ENCODE measurements around the gene TMEM259.

The TMEM259 gene

GRCh38 chr19:986083-986482 is 34.8 kb downstream of the TMEM259 start:
- DNase-seq (ENCODE audit: low spot score), result no peak

DNA sequence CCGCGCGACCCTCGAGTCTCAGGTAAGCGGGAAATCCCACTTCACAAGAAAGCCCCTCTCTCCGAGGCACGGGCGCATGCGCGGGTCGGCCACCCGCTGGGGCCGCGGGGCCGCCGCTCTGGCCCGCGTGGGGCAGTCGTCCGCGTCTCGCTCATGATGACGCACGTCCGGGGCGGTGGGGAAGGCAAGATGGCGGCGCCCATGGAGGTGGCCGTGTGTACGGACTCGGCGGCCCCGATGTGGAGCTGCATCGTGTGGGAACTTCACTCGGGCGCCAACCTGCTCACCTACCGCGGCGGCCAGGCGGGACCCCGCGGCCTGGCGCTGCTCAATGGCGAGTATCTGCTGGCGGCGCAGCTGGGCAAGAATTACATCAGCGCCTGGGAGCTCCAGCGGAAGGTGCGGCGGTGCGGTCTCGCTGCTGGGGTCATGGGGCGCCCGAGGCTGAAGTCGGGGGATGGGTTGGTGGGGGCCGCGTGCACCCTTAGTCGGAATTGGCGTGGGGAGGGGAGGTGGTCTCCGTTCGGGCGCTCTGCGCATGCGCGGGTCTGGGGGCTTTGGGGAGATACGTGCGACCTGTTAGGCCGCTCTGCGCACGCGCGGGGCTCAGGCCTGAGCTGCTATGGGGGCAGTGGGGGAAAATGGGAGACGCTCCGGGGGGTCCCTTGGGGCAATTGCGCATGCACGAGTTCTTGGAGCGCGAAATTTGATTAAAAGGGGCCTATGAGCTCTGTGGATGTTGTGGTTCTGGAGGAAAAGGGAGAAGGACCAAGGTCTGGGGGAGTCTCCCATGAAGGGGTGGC is 36.6 kb downstream of the TMEM259 start, which contains the start of gene WDR18:
Gene WDR18, plus strand, starts transcription at position 181 of the 803 bp plus-strand sequence. Its CDS starts 9 bp downstream, at position 190.
- DNase-seq (ENCODE audit: low spot score), result peak; percentile 89

DNA sequence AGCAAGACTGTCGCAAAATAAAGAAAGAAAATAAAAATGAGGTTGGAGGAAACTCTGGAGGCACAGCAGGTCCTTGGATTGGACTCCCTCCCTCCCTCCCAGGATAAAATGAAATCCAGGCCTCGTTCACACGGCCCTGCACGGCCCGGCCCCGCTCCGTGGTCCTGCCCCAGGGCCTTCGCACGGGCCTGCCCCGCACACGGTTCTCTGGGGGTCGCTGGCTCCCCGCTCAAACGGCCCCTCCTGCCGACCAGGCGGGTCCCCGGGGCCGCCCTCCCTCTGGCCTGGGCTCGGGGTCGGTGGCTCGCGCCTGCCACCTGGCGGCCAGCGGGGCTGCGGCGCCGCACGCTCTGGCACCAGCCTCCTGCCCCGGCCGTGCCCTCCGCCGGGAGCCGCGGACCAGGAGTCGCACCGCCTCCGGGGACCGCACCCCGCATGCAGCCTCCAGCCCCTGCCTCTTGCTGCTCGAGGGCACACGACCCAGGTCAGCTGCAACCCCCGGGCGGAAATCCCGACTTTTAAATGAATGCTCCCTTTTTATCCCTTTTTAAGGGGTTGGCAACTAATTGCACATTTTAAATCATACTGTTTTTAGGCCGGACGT is 38.3 kb downstream of the TMEM259 start:
- peak; percentile 71 for DNase-seq (ENCODE audit: low spot score)

DNA sequence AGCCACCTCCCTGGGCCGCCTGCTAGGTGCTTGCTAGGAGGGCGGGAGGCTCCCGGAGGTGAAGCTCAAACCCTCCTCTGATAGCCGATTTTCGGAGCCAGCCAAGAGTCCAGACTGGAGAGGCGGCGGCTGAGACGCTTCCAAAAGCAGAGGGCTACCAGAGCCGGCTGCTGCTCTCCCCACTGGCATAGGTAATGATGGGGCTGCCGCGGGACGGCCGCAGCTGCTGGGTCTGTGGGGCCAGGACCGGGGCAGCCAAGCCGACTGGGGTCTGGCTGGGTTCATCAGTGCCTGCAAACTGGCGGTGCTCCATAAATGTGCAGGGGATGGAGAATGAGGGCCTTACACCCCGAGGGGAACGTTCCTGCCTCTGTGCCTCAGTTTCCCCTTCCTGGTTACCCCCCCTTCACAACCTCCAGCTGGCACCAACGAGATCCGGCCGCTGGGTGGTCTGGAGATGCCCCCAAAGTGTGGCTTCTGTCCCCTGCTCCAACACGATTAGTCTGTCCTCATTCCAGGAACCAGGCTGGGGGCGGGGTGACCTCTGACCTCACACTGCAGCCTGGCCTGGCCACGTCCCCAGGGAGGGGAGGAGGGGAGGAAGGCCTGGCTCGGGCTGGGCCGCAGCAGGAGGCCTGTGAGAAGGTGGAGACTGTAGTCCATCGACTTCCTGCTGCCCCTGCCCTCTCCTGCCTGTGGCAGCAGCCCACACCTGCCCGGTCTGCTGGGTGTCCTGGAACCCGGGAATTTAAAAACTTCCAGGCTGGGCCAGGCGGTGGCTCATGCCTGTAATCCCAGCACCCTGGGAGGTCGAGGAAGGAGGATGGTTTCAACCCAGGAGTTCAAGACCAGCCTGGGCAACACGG is 40.6 kb downstream of the TMEM259 start:
- DNase-seq (ENCODE audit: low spot score), result no peak

- no peak for DNase-seq (ENCODE audit: low spot score)
Observed at GRCh38 chr19:979318-979741, 41.6 kb downstream of the TMEM259 start.

DNA sequence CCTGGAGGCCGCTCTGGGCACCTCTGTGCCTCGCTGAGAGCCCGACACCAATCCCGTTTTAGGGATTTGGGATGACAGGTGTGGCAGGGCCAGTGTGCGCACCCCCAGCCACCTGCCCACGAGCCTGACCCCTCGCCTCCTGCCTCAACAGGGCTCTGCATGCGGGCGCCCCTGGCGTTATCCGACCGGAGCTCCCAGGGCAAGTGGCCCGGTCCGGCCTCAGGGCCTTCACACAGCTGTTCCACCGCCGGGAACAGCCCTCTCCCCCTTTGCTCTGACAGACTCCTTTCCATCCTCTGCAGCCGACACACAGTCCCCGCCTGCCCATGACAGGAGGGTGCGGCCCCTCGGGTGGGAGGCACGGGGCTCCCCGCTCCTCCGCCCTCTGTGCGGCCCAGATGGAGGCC is 43.9 kb downstream of the TMEM259 start:
- DNase-seq (ENCODE audit: low spot score), result no peak

DNA sequence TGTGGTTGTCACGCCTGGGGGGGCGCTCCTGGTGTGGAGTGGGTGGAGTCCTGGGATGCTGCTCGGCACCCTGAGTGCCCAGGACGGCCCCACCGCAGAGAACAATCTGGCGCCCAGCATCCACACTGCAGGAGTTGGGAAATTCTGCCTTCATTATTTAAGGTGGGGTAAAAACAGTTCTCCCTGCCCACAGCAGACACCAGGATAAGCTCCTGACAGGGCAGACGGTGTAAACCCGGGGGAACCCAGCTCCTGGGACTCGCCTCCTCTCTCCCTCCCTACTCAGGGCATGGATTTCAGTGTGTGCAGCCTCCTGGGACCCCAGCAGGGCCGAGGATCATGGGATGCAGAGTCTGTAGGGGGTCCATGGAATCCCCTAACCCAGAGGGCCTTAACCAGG is 44.4 kb downstream of the TMEM259 start:
- DNase-seq (ENCODE audit: low spot score), result no peak

GRCh38 chr19:974564-975257 is 46.2 kb downstream of the TMEM259 start:
- DNase-seq (ENCODE audit: low spot score), result no peak

GRCh38 chr19:973726-974563 is 47.0 kb downstream of the TMEM259 start:
- no peak for DNase-seq (ENCODE audit: low spot score)

DNA sequence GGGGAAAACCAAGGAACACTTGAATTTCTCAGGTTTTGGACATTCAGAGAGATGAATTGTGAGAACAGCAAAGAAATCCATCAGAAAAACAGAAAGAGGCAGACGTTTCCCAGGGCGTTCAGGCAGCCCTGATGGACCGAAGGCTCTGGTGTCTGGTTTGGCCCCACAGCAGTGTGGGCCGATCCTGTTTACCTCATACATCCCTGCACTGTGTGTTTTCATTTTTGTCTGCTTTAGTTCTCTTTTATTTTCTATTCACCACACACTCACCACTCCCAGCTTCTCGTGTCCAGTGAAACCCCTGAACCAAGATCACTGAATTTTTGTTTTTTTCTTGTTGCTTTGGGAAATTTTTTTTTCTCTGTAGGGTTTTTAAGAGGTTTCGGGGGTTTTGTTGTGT is 48.6 kb downstream of the TMEM259 start:
- DNase-seq (ENCODE audit: low spot score), result no peak

- DNase-seq (ENCODE audit: low spot score), result no peak
Observed at GRCh38 chr19:971795-972194, 49.1 kb downstream of the TMEM259 start.

DNA sequence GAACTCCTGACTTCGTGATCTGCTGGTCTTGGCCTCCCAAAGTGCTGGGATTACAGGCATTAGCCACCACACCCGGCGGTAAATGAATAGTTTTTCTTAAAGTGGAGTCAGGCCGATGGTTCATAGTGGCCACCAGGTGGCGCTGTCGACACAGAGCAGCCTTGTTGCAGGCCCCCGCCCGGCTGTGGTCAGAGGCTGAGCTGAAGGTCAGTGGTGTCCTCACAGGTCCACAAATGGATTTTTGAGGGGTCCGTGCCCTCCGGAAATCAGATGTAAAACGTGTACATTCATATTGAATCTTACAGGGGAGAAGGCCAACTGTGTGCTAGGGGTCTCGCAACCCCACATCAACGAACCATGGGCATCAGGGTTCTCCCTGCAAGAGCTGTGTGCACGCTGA is 50.2 kb downstream of the TMEM259 start:
- DNase-seq (ENCODE audit: low spot score), result no peak

DNA sequence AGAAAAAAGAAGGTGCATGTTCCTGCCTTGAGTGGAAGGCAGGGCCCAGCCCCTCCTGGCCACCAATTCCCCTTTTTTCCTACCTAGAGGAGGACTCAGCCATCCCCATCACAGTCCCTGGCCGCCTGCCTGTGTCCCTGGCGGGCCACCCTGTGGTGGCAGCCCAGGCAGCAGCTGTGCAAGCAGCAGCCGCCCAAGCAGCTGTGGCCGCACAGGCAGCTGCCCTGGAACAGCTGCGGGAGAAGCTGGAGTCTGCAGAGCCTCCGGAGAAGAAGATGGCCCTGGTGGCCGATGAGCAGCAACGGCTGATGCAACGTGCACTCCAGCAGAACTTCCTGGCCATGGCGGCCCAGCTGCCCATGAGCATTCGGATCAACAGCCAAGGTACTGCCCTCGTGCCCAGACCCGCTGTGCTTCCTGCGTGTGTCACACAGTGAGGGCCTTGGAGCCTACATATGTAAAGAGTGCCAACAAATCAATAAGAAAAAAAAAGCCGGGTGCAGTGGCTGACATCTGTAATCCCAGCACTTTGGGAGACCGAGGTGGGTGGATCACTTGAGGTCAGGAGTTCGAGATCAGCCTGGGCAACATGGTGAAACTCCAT is 54.3 kb downstream of the TMEM259 start:
- no peak for DNase-seq (ENCODE audit: low spot score)

DNA sequence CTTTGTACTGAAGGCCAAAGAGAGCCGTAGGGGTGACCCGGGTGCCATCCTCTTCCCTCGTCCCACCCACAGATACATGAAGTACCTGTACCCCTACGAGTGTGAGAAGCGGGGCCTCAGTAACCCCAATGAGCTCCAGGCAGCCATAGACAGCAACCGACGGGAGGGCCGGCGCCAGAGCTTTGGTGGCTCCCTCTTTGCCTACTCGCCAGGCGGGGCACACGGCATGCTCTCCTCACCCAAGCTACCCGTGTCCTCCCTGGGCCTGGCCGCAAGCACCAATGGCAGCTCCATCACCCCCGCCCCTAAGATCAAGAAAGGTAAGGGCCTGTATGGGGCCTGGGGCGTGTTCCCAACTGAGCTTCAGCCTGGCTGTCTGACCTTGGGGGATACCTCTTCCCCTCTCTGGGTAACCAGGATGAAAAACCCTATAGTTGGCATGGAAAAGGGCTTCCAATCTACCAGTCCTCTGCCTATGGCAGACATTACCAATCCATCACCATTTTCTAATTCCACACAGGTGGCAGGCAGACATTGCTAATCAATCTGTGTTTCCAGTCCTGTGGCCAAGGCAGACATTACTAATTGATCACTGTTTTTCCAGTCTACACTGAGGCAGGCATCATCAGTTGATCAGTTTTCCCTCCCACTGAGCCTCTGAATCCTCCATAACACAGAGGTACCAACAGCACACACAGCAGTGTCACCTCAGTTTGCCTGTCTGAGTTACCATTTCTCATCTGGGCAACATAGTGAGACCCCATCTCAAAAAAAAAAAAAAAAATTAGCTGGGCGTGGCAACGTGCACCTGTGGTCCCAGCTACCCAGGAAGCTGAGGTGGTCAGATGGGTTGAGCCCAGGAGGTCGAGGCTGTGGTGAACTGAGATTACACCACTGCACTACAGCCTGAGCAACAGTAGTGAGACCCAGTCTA is 55.9 kb downstream of the TMEM259 start:
- DNase-seq (ENCODE audit: low spot score), result no peak

DNA sequence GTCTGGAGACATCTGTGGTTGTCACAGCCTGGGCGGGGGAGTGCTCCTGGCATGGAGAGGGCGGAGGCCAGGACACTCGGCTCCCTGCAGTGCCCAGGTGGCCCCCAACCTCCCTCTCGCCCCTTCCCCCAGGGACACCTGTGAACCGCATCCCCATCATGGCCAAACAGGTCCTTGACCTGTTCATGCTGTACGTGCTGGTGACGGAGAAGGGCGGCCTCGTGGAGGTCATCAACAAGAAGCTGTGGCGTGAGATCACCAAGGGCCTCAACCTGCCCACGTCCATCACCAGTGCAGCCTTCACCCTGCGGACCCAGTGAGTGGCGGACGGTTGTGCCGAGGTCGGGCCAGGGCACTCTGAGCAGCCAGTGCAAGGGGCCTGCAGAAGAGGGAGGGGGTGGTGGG is 56.8 kb downstream of the TMEM259 start:
- DNase-seq (ENCODE audit: low spot score), result no peak

GRCh38 chr19:963486-963951 is 57.4 kb downstream of the TMEM259 start:
- DNase-seq (ENCODE audit: low spot score), result no peak

- no peak for DNase-seq (ENCODE audit: low spot score)
Observed at GRCh38 chr19:962683-963400, 58.1 kb downstream of the TMEM259 start.

GRCh38 chr19:961866-962620 is 58.9 kb downstream of the TMEM259 start:
- no peak for DNase-seq (ENCODE audit: low spot score)

All from CD4-positive, alpha-beta T cell treated with Interleukin-15 for 4 hours (primary cell).